Astrocyte (in vitro differentiated cells and primary cell): Measurements from ENCODE around the gene PGF. TPM values are rescaled to one million over a fixed set of nuclear protein-coding genes. Genes with fewer than 3 reads are reported as not detected.

Source experiments
- DNase-seq: peaks from one replicate; pipeline ENCODE4 v3.0.0-alpha.2; 2010; ENCODE audit warnings: low read depth
- FAIRE-seq: peaks from 2 replicates; lab custom pipeline; 2011; peaks lifted over from hg19 to GRCh38; lab: Jason Lieb, UNC
- H2AFZ ChIP-seq: 2 replicates; pipeline ENCODE4 v1.6.0; 2012; ENCODE audit warnings: low read depth, low read length, inconsistent platforms
- H3K27ac ChIP-seq: 2 replicates; pipeline ENCODE4 v1.5.1; 2011; ENCODE audit warnings: low read depth, low read length, inconsistent platforms
- H3K27me3 ChIP-seq: 2 replicates; pipeline ENCODE4 v1.6.0; 2011; ENCODE audit warnings: low read length, inconsistent platforms; ENCODE audit not compliant: insufficient read depth
- H3K36me3 ChIP-seq: 2 replicates; pipeline ENCODE4 v1.5.1; 2011; ENCODE audit warnings: low read length, inconsistent platforms; ENCODE audit not compliant: insufficient read depth
- H3K4me1 ChIP-seq: 2 replicates; pipeline ENCODE4 v1.5.1; 2011; ENCODE audit warnings: low read length, inconsistent platforms; ENCODE audit not compliant: insufficient read depth
- H3K4me2 ChIP-seq: 2 replicates; pipeline ENCODE4 v1.6.0; 2012; ENCODE audit warnings: low read length, inconsistent platforms
- H3K4me3 ChIP-seq: 2 replicates; pipeline ENCODE4 v1.5.1; 2011; ENCODE audit warnings: low read depth, mild to moderate bottlenecking, low read length, inconsistent platforms; ENCODE audit not compliant: insufficient read depth
- H3K79me2 ChIP-seq: 2 replicates; pipeline ENCODE4 v1.6.0; 2012; ENCODE audit warnings: mild to moderate bottlenecking, low read length, inconsistent platforms; ENCODE audit not compliant: insufficient read depth
- H3K9ac ChIP-seq: 2 replicates; pipeline ENCODE4 v1.6.0; 2012; ENCODE audit warnings: mild to moderate bottlenecking, low read length, inconsistent platforms
- H3K9me3 ChIP-seq: 2 replicates; pipeline ENCODE4 v1.5.1; 2012; ENCODE audit warnings: low read depth, mild to moderate bottlenecking, low read length, inconsistent platforms; ENCODE audit not compliant: insufficient read depth
- H4K20me1 ChIP-seq: 2 replicates; pipeline ENCODE4 v1.6.0; 2012; ENCODE audit warnings: low read length, inconsistent platforms; ENCODE audit not compliant: insufficient read depth
- H3K27ac Mint-ChIP-seq: one replicate; pipeline ENCODE4 v1.8.0; 2021; ENCODE audit warnings: mild to moderate bottlenecking, mixed read lengths; ENCODE audit not compliant: unreplicated experiment
- H3K27me3 Mint-ChIP-seq: one replicate; pipeline ENCODE4 v1.8.0; 2021; ENCODE audit warnings: low read depth, mixed read lengths; ENCODE audit not compliant: unreplicated experiment
- H3K36me3 Mint-ChIP-seq: one replicate; pipeline ENCODE4 v1.8.0; 2021; ENCODE audit warnings: low read depth, mixed read lengths; ENCODE audit not compliant: unreplicated experiment
- H3K4me1 Mint-ChIP-seq: one replicate; pipeline ENCODE4 v1.8.0; 2021; ENCODE audit warnings: low read depth, mixed read lengths; ENCODE audit not compliant: unreplicated experiment
- H3K4me3 Mint-ChIP-seq: one replicate; pipeline ENCODE4 v1.8.0; 2021; ENCODE audit warnings: mild to moderate bottlenecking, moderate library complexity, mixed read lengths; ENCODE audit not compliant: unreplicated experiment
- H3K9me3 Mint-ChIP-seq: one replicate; pipeline ENCODE4 v1.8.0; 2021; ENCODE audit warnings: mild to moderate bottlenecking, mixed read lengths; ENCODE audit not compliant: unreplicated experiment
- CTCF ChIP-seq: IDR thresholded peaks from 2 replicates; pipeline ENCODE4 v1.5.1; 2011; ENCODE audit warnings: low read depth, mild to moderate bottlenecking, inconsistent platforms, low read length, moderate library complexity; ENCODE audit not compliant: insufficient read depth
- EZH2 ChIP-seq: IDR thresholded peaks from 2 replicates; pipeline ENCODE4 v1.6.1; 2012; ENCODE audit warnings: mild to moderate bottlenecking, low read length, inconsistent platforms; ENCODE audit not compliant: insufficient read depth
- total RNA-seq: library from RNA; stranded (reverse); gene quantifications from 2 replicates; pipeline ENCODE4 v1.2.1, GENCODE V29; 2021

PGF gene
- total RNA-seq, 1 donor from 2014 or later = 3.5 TPM

GRCh38 chr14:74974364-74975058 lies 19.1 kb upstream of the PGF start:
- Histone ChIP-seq H3K4me3 (no peak overlapping the region), H3K9ac (no peak overlapping the region), H3K36me3 (no peaks in the 10 kb centered on the region), H3K4me2 (no peak overlapping the region), H4K20me1 (no peaks in the 10 kb centered on the region), H3K9me3 (no peaks in the 10 kb centered on the region), H2AFZ (no peak overlapping the region), H3K4me1 (peaks cover 9% of the 10 kb centered on the region), H3K79me2 (no peaks in the 10 kb centered on the region), H3K27ac (no peak overlapping the region), H3K27me3 (peaks cover 2% of the 10 kb centered on the region)
- no peak for TF ChIP-seq CTCF
- TF ChIP-seq EZH2 = no peak
- peak overlapping the region; percentile 60 for H3K4me3 Mint-ChIP-seq
- H3K36me3 Mint-ChIP-seq = peaks cover 2% of the 10 kb centered on the region
- peaks cover 5% of the 10 kb centered on the region for H3K27me3 Mint-ChIP-seq
- no peak for DNase-seq
- FAIRE-seq = no peak
- H3K4me1 Mint-ChIP-seq = peaks cover 8% of the 10 kb centered on the region
- no peak overlapping the region for H3K27ac Mint-ChIP-seq
- H3K9me3 Mint-ChIP-seq = no peaks in the 10 kb centered on the region

- H3K9me3 Mint-ChIP-seq = no peaks in the 10 kb centered on the region
- no peaks in the 10 kb centered on the region for H3K79me2 ChIP-seq
- DNase-seq = no peak
- H3K27me3 ChIP-seq = peaks cover 2% of the 10 kb centered on the region
- no peak for TF ChIP-seq CTCF
- H3K4me1 ChIP-seq = peaks cover 9% of the 10 kb centered on the region
- no peak overlapping the region for H3K27ac ChIP-seq
- H3K36me3 Mint-ChIP-seq = peaks cover 2% of the 10 kb centered on the region
- H3K27me3 Mint-ChIP-seq = peaks cover 5% of the 10 kb centered on the region
- no peak overlapping the region for H3K9ac ChIP-seq
- H3K4me3 Mint-ChIP-seq = peak overlapping the region; percentile 60
- H3K4me2 ChIP-seq = no peak overlapping the region
- no peak overlapping the region for H3K27ac Mint-ChIP-seq
- H3K4me3 ChIP-seq = no peak overlapping the region
- peaks cover 8% of the 10 kb centered on the region for H3K4me1 Mint-ChIP-seq
- H3K36me3 ChIP-seq = no peaks in the 10 kb centered on the region
- no peak for FAIRE-seq
- H3K9me3 ChIP-seq = no peaks in the 10 kb centered on the region
- no peak overlapping the region for H2AFZ ChIP-seq
- H4K20me1 ChIP-seq = no peaks in the 10 kb centered on the region
Observed at GRCh38 chr14:74973905-74974363, 18.5 kb upstream of the PGF start.

GRCh38 chr14:74973003-74973653 lies 17.7 kb upstream of the PGF start:
- TF ChIP-seq EZH2 (no peak), CTCF (no peak)
- Mint-ChIP-seq H3K4me1 (peaks cover 5% of the 10 kb centered on the region), H3K27ac (no peak overlapping the region), H3K36me3 (peaks cover 2% of the 10 kb centered on the region), H3K27me3 (peaks cover 2% of the 10 kb centered on the region), H3K9me3 (no peaks in the 10 kb centered on the region), H3K4me3 (no peak overlapping the region)
- no peaks in the 10 kb centered on the region for H3K79me2 ChIP-seq
- H3K4me1 ChIP-seq = peaks cover 6% of the 10 kb centered on the region
- H3K9ac ChIP-seq = no peak overlapping the region
- no peak overlapping the region for H3K27ac ChIP-seq
- peak overlapping the region; percentile 52 for H2AFZ ChIP-seq
- DNase-seq (peak; percentile 35), FAIRE-seq (no peak)
- peaks cover 2% of the 10 kb centered on the region for H3K27me3 ChIP-seq
- no peaks in the 10 kb centered on the region for H4K20me1 ChIP-seq
- no peak overlapping the region for H3K4me3 ChIP-seq
- no peaks in the 10 kb centered on the region for H3K36me3 ChIP-seq
- no peaks in the 10 kb centered on the region for H3K9me3 ChIP-seq
- H3K4me2 ChIP-seq = no peak overlapping the region
